Immature natural killer cell (primary cell): ENCODE measurements around the gene GIMAP8. TPM values are rescaled to one million over a fixed set of nuclear protein-coding genes. Genes with fewer than 3 reads are reported as not detected.
"Not testable (repeated sequence)": the region's sequence is repeated elsewhere in the genome, so short reads cannot be mapped to it uniquely, and the experiment has no call there.

Experiments
- DNase-seq, 3 donors: peaks; one replicate each; pipeline ENCODE4 v3.0.0; 2022; ENCODE audit warnings: mixed read lengths in 1 of 3
- H3K27ac Mint-ChIP-seq, 6 donors: one replicate each; pipeline ENCODE4 v1.8.0; 2020; ENCODE audit warnings: mixed read lengths in 6 of 6, mild to moderate bottlenecking in 5 of 6, inconsistent platforms in 4 of 6, moderate library complexity in 3 of 6
- H3K27me3 Mint-ChIP-seq, 3 donors: one replicate each; pipeline ENCODE4 v1.8.0; 2020 to 2021; ENCODE audit warnings: low read depth in 3 of 3, mild to moderate bottlenecking in 3 of 3, mixed read lengths in 3 of 3, moderate library complexity in 3 of 3, inconsistent platforms in 1 of 3
- H3K36me3 Mint-ChIP-seq, 3 donors: one replicate each; pipeline ENCODE4 v1.8.0; 2020; ENCODE audit warnings: mixed read lengths in 3 of 3, inconsistent platforms in 2 of 3, mild to moderate bottlenecking in 2 of 3
- H3K4me1 Mint-ChIP-seq, 2 donors: one replicate each; pipeline ENCODE4 v1.8.0; 2020; ENCODE audit warnings: inconsistent platforms in 2 of 2, mild to moderate bottlenecking in 2 of 2, mixed read lengths in 2 of 2, moderate library complexity in 1 of 2
- H3K4me3 Mint-ChIP-seq, 5 donors: one replicate each; pipeline ENCODE4 v1.8.0; 2020; ENCODE audit warnings: mild to moderate bottlenecking in 5 of 5, mixed read lengths in 5 of 5, inconsistent platforms in 3 of 5, moderate library complexity in 3 of 5
- H3K9me3 Mint-ChIP-seq, 6 donors: one replicate each; pipeline ENCODE4 v1.8.0; 2020; ENCODE audit warnings: mild to moderate bottlenecking in 6 of 6, mixed read lengths in 6 of 6, inconsistent platforms in 4 of 6, moderate library complexity in 3 of 6
- polyA plus RNA-seq, 3 donors: library from polyadenylated mRNA; unstranded; fragments of 300-500 nt; fragmentation: Illumina TruSeq; gene quantifications; one replicate each; pipeline ENCODE4 v1.2.3, GENCODE V29; 2021

The GIMAP8 gene
- polyA plus RNA-seq, 3 donors from 2014 or later, result 2.6 to 25.1 (median 5.0) TPM

DNA sequence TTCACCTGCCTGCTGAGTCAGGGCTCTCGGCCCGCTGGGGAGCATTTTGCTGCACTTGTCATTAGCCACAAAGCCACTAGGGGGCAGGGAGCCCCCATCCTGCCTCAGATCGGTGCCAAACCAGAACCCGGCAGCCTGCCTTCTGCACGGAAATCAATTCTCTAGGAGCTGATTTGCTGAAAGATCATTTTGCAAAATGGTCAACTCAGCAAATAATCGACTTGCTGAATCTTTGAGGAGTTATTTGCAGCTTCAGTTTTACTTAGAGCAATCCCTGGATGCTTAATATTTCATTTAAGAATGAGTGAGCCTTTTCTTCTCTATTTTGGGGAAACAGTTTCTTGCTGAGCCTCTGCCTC lies 1.7 kb upstream of the GIMAP8 start:
- Mint-ChIP-seq H3K27ac (peak overlapping the region; percentile 86 to 99 (median 99)), H3K9me3 (no peaks in the 10 kb centered on the region), H3K4me3 (peak overlapping the region; percentile 95 to 100 (median 98)), H3K4me1 (peaks cover 56 to 71% of the 10 kb centered on the region in 2 donors), H3K36me3 (peaks cover 4 to 10% (median 8%) of the 10 kb centered on the region in 3 donors), H3K27me3 (peaks cover 5 to 16% (median 8%) of the 10 kb centered on the region in 3 donors)
- peak; percentile 80 to 86 (median 83) for DNase-seq

DNA sequence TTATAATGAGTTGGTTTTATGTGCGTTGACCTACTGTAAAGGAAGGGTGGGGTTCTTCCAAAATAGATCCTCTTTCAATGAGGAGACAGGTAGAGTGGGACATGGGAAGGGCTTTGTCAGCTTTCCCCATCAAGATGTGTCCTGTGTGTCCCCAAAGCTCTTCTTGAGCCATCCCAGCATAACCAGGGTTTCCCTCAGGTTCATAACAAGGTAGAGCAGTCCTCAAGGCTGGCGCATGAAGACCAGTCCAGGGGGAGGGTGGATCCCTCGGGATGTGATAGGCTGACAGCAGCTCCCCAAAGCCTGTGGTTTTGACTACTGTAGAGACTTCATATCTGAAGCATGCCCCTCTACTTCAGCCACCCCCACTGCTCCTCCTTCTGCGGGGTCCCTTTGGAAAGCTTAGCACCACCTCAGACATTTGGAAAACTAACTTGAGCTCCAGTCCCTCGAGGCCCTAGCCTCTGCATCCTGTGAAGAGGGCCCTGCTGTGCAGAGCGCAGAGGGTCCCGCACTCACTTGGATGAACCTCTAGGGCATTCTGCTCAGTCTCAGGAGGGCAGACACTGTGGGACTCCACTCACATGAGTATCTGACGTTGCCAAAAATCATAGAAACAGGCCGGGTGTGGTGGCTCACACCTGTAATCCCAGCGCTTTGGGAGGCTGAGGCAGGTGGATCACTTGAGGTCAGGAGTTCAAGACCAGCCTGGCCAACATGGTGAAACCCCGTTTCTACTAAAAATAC lies 1.1 kb upstream of the GIMAP8 start:
- H3K27me3 Mint-ChIP-seq, result peaks cover 5 to 16% (median 8%) of the 10 kb centered on the region in 3 donors
- peak overlapping the region; percentile 86 to 99 (median 99) for H3K27ac Mint-ChIP-seq
- peaks cover 10 to 16% (median 14%) of the 10 kb centered on the region in 3 donors for H3K36me3 Mint-ChIP-seq
- H3K4me1 Mint-ChIP-seq, result peaks cover 62 to 78% of the 10 kb centered on the region in 2 donors
- peak overlapping the region; percentile 95 to 100 (median 98) for H3K4me3 Mint-ChIP-seq
- H3K9me3 Mint-ChIP-seq, result no peaks in the 10 kb centered on the region
- DNase-seq, result no peak

DNA sequence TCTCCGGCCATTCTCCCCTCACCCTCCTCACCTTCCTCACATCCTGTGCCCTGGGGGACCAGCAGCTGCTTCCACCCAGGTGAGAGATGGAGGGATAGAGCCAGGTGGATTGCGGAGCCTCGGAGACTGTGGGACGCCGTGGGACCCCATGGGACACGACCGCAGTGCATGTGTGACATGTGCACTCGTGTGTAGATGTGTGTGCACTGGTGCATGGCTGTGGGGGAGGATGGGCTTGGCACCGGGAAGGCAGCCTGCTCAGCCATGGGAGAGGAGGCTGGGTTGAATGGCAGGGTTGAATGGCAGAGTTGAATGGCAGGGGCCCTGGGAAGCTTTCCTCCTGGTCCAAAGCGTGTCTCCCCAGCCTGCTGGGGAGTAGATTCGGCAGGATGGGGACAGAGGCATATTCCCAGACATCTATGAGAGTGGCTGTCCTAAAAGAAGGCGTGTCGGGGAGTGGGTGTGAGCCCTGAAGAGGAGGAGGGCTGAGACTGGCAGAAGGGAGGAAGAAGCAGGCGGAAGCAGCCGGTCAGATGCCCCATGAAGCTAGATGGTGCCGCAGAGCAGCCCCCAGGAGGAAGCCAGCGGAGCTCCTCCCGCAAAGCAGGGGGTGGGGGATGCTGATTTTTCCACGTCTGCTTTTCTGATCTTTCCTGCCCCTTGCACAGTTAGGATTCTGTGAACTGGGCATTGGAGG lies 815 bp downstream of the GIMAP8 start:
- H3K4me3 Mint-ChIP-seq, result peak overlapping the region; percentile 95 to 100 (median 98)
- peaks cover 80 to 96% of the 10 kb centered on the region in 2 donors for H3K4me1 Mint-ChIP-seq
- peaks cover 5 to 16% (median 8%) of the 10 kb centered on the region in 3 donors for H3K27me3 Mint-ChIP-seq
- peak; percentile 57 to 65 (median 63) for DNase-seq
- peaks cover 25 to 34% (median 29%) of the 10 kb centered on the region in 3 donors for H3K36me3 Mint-ChIP-seq
- peak overlapping the region; percentile 86 to 99 (median 99) for H3K27ac Mint-ChIP-seq
- peaks cover 0 to 2% (median 0%) of the 10 kb centered on the region in 6 donors for H3K9me3 Mint-ChIP-seq

DNA sequence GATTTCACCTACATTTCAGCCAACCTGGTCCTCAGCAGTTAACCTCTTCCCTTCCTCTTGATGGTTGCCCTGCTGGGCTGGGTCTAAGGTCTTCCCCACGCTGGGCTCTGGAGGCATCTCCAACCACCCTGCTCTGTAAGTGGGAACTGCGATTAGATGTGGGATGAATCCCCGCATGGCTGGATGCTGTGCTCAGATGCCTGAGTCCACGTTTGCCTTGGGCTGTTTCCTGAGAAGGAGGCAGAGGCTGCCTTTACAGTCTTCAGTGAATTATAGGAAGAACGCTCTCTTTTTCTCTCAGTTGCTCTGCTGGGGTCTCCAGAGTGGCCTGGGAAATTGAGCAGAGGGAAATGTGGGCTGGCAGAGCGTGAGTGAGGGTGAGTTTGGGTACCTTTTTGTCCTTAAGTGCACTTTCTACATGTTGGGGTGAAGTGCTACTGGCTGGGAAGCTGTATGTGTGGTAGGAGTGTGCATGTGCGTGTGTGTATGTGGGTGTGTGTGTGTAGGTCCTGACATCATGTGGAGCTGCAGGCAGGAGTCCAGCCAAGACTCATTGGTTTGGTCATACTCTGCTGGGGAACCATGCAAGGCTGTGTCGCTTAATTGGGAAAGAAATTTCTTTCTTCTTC lies 1.5 kb downstream of the GIMAP8 start:
- H3K9me3 Mint-ChIP-seq, result peaks cover 0 to 4% (median 0%) of the 10 kb centered on the region in 6 donors
- H3K27me3 Mint-ChIP-seq, result peaks cover 2 to 16% (median 8%) of the 10 kb centered on the region in 3 donors
- peaks cover 79 to 96% of the 10 kb centered on the region in 2 donors for H3K4me1 Mint-ChIP-seq
- peak overlapping the region; percentile 95 to 100 (median 98) for H3K4me3 Mint-ChIP-seq
- peaks cover 31 to 41% (median 35%) of the 10 kb centered on the region in 3 donors for H3K36me3 Mint-ChIP-seq
- H3K27ac Mint-ChIP-seq, result peak overlapping the region; percentile 86 to 99 (median 99)
- DNase-seq, result peak; percentile 18 to 35 (median 33)

DNA sequence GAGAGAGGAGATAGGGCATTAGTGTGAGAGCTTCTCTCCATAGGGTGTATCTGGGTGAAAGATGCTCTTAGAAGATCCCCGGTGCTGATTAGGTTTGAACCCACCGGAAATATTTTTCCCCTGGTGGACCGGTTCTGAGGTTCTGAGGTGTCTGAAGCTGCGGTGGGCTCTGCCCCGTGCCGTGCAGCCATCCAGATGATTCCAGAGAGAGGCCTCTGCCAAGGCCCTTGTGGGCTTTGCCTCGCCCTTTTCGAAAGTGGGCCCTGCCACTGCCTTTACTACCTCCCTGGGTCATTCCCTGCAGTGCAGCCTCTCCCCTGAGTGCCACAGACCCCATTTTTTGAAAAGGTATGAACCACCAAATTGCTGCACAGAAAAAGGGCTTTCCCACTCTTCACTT lies 2.8 kb downstream of the GIMAP8 start:
- Mint-ChIP-seq H3K9me3 (peaks cover 0 to 4% (median 0%) of the 10 kb centered on the region in 6 donors), H3K27me3 (peaks cover 2 to 16% (median 8%) of the 10 kb centered on the region in 3 donors), H3K4me3 (peak overlapping the region; percentile 84 to 100 (median 98)), H3K27ac (peak overlapping the region; percentile 85 to 92 (median 88)), H3K36me3 (peaks cover 40 to 52% (median 40%) of the 10 kb centered on the region in 3 donors), H3K4me1 (peaks cover 87 to 99% of the 10 kb centered on the region in 2 donors)
- peak in 1 of 3 donors; percentile 35 for DNase-seq

DNA sequence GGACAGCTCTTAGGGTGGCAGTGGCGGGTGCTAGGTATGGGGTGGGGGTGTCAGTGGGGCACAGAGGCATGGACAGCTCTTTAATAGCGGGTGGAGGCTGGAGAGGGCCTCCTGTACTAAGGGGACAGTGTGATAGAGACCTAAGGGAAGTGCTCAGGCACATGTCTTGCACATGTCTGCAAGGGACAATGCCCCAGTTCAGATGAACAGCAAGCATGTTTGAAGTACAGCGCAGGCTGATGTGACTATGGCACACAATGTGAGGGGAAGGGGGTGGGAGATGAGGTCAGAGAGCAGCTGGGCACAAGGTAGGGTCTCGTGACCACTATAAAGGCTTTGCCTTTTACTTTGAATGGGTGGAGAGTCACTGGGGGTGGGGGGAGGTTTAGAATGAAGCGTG lies 3.5 kb downstream of the GIMAP8 start:
- Mint-ChIP-seq H3K36me3 (peaks cover 40 to 57% (median 45%) of the 10 kb centered on the region in 3 donors), H3K27me3 (peaks cover 2 to 13% (median 8%) of the 10 kb centered on the region in 3 donors), H3K4me1 (peaks cover 80 to 99% of the 10 kb centered on the region in 2 donors), H3K27ac (peak overlapping the region; percentile 85 to 92 (median 88)), H3K9me3 (peaks cover 0 to 4% (median 0%) of the 10 kb centered on the region in 6 donors), H3K4me3 (peak overlapping the region; percentile 84 to 100 (median 98))
- DNase-seq, result no peak

DNA sequence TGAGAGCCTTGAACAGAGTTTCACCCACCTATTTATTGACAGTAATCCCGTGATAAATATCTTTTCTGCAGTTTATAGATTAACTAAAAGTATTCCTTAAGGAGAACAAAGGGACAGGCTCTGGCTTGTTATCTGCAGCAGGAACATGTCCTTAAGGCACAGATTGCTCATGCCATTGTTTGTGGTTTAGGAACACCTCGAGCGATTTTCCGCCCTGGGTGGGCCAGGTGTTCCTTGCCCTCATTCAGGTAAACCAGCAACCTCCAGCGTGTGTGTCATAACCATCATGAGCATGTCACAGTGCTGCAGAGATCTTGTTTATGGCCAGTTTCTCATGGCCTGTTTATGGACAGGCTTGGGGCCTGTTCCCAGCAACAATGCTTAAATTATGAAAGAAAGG lies 6.6 kb downstream of the GIMAP8 start:
- peaks cover 11 to 24% (median 16%) of the 10 kb centered on the region in 6 donors for H3K9me3 Mint-ChIP-seq
- DNase-seq, H3K27me3 Mint-ChIP-seq, H3K4me3 Mint-ChIP-seq: not testable (repeated sequence)
- H3K27ac Mint-ChIP-seq, result peak overlapping the region; percentile 2 to 95 (median 76)
- H3K4me1 Mint-ChIP-seq, result peaks cover 65 to 88% of the 10 kb centered on the region in 2 donors
- H3K36me3 Mint-ChIP-seq, result peaks cover 64 to 81% (median 76%) of the 10 kb centered on the region in 3 donors

DNA sequence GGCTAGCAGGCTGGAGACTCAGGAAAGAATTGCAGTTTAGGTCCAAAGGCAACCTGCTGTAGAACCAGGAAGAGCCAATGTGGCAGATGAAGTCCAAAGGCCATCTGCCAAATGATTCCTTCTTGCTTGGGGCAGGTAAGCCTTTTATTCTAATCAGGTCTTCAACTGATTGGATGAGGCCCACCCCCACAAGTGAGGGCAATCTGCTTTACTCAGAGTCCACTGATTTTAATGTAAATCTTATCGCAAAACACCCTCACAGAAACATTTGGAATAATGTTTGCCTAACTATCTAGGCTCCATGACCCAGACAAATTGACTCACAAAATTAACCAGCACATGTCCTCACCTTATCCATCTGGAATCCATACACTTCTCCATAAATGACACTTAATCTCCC lies 7.8 kb downstream of the GIMAP8 start:
- DNase-seq, result no peak
- Mint-ChIP-seq H3K27ac (peak overlapping the region; percentile 54 to 95 (median 80)), H3K9me3 (peaks cover 23 to 32% (median 27%) of the 10 kb centered on the region in 6 donors), H3K27me3 (peaks cover 0 to 3% (median 0%) of the 10 kb centered on the region in 3 donors), H3K4me3 (no peak overlapping the region), H3K4me1 (peaks cover 68 to 89% of the 10 kb centered on the region in 2 donors), H3K36me3 (peaks cover 75 to 91% (median 87%) of the 10 kb centered on the region in 3 donors)

DNA sequence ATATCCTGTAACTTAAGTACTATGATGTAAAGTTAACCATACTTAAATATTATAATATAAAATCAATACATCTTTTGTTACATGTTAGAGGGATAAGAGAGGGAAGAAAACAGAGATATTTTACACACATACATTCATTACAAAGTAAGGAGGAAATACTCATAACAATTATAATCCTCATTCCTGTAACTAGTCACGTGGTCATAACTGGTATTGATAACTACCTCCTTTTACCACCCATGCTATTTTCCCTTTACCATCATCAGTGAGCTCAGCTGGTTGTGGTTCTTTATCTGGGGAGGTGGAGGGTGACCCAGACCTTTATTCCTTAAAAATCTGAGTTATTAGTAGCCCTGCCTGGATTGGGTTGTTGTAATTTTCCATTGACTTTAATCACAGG lies 8.3 kb downstream of the GIMAP8 start:
- peak overlapping the region in 3 of 6 donors; percentile 67 to 95 (median 77) for H3K27ac Mint-ChIP-seq
- H3K36me3 Mint-ChIP-seq, result peaks cover 74 to 91% (median 86%) of the 10 kb centered on the region in 3 donors
- H3K9me3 Mint-ChIP-seq, result peaks cover 27 to 36% (median 31%) of the 10 kb centered on the region in 6 donors
- no peak for DNase-seq
- peaks cover 0 to 3% (median 0%) of the 10 kb centered on the region in 3 donors for H3K27me3 Mint-ChIP-seq
- peaks cover 68 to 89% of the 10 kb centered on the region in 2 donors for H3K4me1 Mint-ChIP-seq
- no peak overlapping the region for H3K4me3 Mint-ChIP-seq

DNA sequence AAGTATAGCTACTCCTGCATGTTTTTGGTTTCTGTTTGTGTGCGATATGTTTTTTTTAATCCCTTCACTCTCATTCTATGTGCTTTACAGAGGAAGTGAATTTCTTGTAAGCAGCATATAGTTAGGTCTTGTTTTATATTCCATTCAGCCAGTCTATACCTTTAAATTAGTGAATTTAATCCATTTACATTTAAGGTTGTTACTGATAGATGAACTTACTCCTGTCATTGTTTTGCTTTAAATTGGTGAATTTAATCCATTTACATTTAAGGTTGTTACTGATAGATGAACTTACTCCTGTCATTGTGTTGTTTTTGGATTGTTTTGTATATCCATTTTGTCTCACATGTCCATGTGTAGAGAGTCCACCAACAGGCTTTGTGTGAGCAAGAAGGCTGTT lies 11.1 kb downstream of the GIMAP8 start:
- Mint-ChIP-seq H3K9me3 (peaks cover 27 to 36% (median 28%) of the 10 kb centered on the region in 6 donors), H3K27ac (peak overlapping the region; percentile 2 to 82 (median 22)), H3K4me1 (peaks cover 68 to 89% of the 10 kb centered on the region in 2 donors), H3K36me3 (peaks cover 65 to 80% (median 75%) of the 10 kb centered on the region in 3 donors), H3K27me3 (peaks cover 0 to 3% (median 0%) of the 10 kb centered on the region in 3 donors), H3K4me3 (peak overlapping the region in 3 of 5 donors; percentile 5 to 36 (median 9))
- DNase-seq, result no peak

DNA sequence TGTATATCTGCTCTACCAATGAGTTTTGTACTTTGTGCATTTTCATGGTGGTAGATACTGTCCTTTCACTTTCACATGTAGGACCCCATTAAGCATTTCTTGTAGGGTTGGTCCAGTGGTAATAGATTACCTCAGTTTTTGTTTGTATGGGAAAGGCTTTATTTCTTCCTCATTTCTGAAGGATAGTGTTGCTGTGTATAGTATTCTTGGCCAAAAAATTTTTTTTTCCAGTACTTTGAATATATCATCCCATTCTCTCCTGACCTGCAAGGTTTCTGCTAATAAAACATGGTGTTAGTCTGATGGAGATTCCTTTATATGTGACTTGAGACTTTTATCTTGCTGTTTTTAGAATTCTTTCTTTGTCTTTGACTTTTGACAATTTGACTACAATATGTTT lies 12.0 kb downstream of the GIMAP8 start:
- H3K36me3 Mint-ChIP-seq, result peaks cover 70 to 80% (median 80%) of the 10 kb centered on the region in 3 donors

DNA sequence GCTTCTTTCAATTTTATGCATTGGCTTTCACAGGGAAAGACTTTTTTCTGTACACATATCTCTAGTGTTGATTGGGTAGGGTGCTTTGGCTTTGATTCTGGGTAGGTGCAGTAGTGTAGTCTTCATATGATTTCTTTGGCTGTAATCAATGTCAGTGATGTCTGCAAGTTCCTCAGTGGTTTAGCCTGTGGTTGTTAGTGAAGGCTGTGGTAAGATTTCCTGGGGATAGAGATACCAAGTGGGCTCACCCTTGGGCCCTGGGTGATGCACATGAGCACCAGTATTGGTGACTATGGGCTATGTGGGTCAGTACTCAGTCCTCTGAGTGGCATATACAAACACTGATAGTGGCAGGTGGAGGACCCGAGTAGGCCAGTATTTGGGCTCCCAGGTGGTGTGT lies 13.0 kb downstream of the GIMAP8 start:
- H3K27me3 Mint-ChIP-seq, result peaks cover 0 to 3% (median 0%) of the 10 kb centered on the region in 3 donors
- peaks cover 73 to 89% of the 10 kb centered on the region in 2 donors for H3K4me1 Mint-ChIP-seq
- peak overlapping the region; percentile 52 to 82 (median 67) for H3K4me3 Mint-ChIP-seq
- H3K9me3 Mint-ChIP-seq, result peaks cover 27 to 36% (median 28%) of the 10 kb centered on the region in 6 donors
- peak overlapping the region; percentile 38 to 88 (median 67) for H3K27ac Mint-ChIP-seq
- peaks cover 76 to 82% (median 80%) of the 10 kb centered on the region in 3 donors for H3K36me3 Mint-ChIP-seq
- DNase-seq, result peak; percentile 27 to 46 (median 32)

More for the DNA sequence above, 12.0 kb downstream of the GIMAP8 start:
- Mint-ChIP-seq H3K27ac (peak overlapping the region in 4 of 6 donors; percentile 3 to 79 (median 9)), H3K4me1 (peaks cover 69 to 89% of the 10 kb centered on the region in 2 donors), H3K9me3 (peaks cover 27 to 36% (median 28%) of the 10 kb centered on the region in 6 donors), H3K4me3 (peak overlapping the region in 2 of 5 donors; percentile 32 to 39), H3K27me3 (peaks cover 0 to 3% (median 0%) of the 10 kb centered on the region in 3 donors)
- no peak for DNase-seq

DNA sequence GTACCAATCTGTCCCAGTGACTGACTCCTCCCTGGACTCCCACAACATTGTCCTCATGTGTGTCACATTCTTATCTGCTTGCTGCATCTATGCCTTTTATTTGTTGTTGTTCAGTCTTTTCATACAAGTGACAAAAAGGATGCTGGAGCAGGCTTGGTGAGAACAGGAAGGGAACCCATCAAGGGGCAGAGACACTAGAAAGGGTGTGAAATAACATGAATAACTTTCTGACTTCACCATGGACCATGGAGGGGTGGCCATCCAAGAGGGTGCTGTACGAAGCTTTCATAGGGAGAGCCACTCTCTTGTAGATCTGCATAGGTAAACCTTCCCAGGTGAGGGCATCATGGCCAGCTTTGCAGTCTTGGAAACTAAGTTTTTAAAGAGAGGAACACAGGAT lies 14.5 kb downstream of the GIMAP8 start:
- H3K27ac Mint-ChIP-seq, result peak overlapping the region; percentile 49 to 86 (median 74)
- peak overlapping the region; percentile 36 to 69 (median 47) for H3K4me3 Mint-ChIP-seq
- DNase-seq, result peak in 1 of 3 donors; percentile 11
- H3K27me3 Mint-ChIP-seq, result peaks cover 0 to 3% (median 0%) of the 10 kb centered on the region in 3 donors
- peaks cover 78 to 89% (median 83%) of the 10 kb centered on the region in 3 donors for H3K36me3 Mint-ChIP-seq
- H3K4me1 Mint-ChIP-seq, result peaks cover 88 to 99% of the 10 kb centered on the region in 2 donors
- H3K9me3 Mint-ChIP-seq, result peaks cover 26 to 36% (median 27%) of the 10 kb centered on the region in 6 donors
